ENCODE data around the gene PC. TPM values are rescaled to one million over a fixed set of nuclear protein-coding genes. Genes with fewer than 3 reads are reported as not detected.

Gene PC
- total RNA-seq, 2 experiments from 2014 or later = 5.6 to 6.5 TPM

- Mint-ChIP-seq H3K9me3 (no peaks in the 10 kb centered on the region), H3K27me3 (no peaks in the 10 kb centered on the region), H3K4me1 (ENCODE audit: low read depth) (peaks cover 14% of the 10 kb centered on the region), H3K4me3 (no peak overlapping the region), H3K36me3 (ENCODE audit: low read depth) (peaks cover 2% of the 10 kb centered on the region), H3K27ac (no peak overlapping the region)
- TF ChIP-seq CTCF (IDR thresholded peaks at IDR 0.05) = no peak
- POLR2A ChIA-PET = interaction anchor here (3.9 kb wide), 1 partner anchor 9 kb away, joined by 66 read pairs; the partner anchor contains the start of gene RCE1
- CTCF ChIA-PET = no interaction called here
- intact Hi-C loops (cut with micrococcal nuclease) = no loop called here
- ATAC-seq (no peak), DNase-seq (no peak)
These were observed 104.6 kb downstream of the PC start for GRCh38 chr11:66853242-66854229.

GRCh38 chr11:66852466-66853241 lies 105.5 kb downstream of the PC start:
- intact Hi-C loops (cut with micrococcal nuclease) = no loop called here
- H3K36me3 Mint-ChIP-seq (ENCODE audit: low read depth) = peaks cover 2% of the 10 kb centered on the region

GRCh38 chr11:66851698-66852465 lies 106.3 kb downstream of the PC start:
- H3K4me1 Mint-ChIP-seq (ENCODE audit: low read depth) = peaks cover 14% of the 10 kb centered on the region
- H3K27ac Mint-ChIP-seq = peak overlapping the region; percentile 17
- intact Hi-C loops (cut with micrococcal nuclease) = no loop called here
- H3K27me3 Mint-ChIP-seq = no peaks in the 10 kb centered on the region
- ChIA-PET CTCF (interaction anchor here (0.6 to 1.5 kb wide), 5 partner anchors 9 to 784 kb away, joined by 3 to 18 read pairs (median 3); partner anchors contain the start of gene RCE1), POLR2A (interaction anchor here (0.7 to 2.6 kb wide), 3 partner anchors 9 to 412 kb away, joined by 3 to 14 read pairs (median 3); partner anchors contain the start of gene RCE1)
- H3K36me3 Mint-ChIP-seq (ENCODE audit: low read depth) = peaks cover 2% of the 10 kb centered on the region
- DNase-seq = peak; percentile 52
- no peaks in the 10 kb centered on the region for H3K9me3 Mint-ChIP-seq
- peak; percentile 30 for TF ChIP-seq CTCF (IDR thresholded peaks at IDR 0.05)
- no peak for ATAC-seq
- H3K4me3 Mint-ChIP-seq = no peak overlapping the region

More at GRCh38 chr11:66852466-66853241, 105.5 kb downstream of the PC start:
- Mint-ChIP-seq H3K9me3 (no peaks in the 10 kb centered on the region), H3K27ac (no peak overlapping the region), H3K27me3 (no peaks in the 10 kb centered on the region), H3K4me3 (no peak overlapping the region), H3K4me1 (ENCODE audit: low read depth) (peaks cover 14% of the 10 kb centered on the region)
- DNase-seq = no peak
- POLR2A ChIA-PET = interaction anchor here (1.1 to 3.9 kb wide), 3 partner anchors 8 to 19 kb away, joined by 3 to 66 read pairs (median 14); partner anchors contain the start of gene RCE1
- CTCF ChIA-PET = interaction anchor here (0.9 to 1.5 kb wide), 3 partner anchors 10 to 785 kb away, joined by 3 to 18 read pairs (median 3); partner anchors contain the start of gene RCE1
- no peak for ATAC-seq
- TF ChIP-seq CTCF (IDR thresholded peaks at IDR 0.05) = peak; percentile 9

GRCh38 chr11:66851239-66851596 lies 107.0 kb downstream of the PC start:
- intact Hi-C loops (cut with micrococcal nuclease) = no loop called here
- no peak for TF ChIP-seq CTCF (IDR thresholded peaks at IDR 0.05)
- Mint-ChIP-seq H3K4me3 (no peak overlapping the region), H3K4me1 (ENCODE audit: low read depth) (peaks cover 14% of the 10 kb centered on the region), H3K9me3 (no peaks in the 10 kb centered on the region), H3K27me3 (no peaks in the 10 kb centered on the region), H3K27ac (no peak overlapping the region), H3K36me3 (ENCODE audit: low read depth) (no peaks in the 10 kb centered on the region)
- ATAC-seq = no peak
- DNase-seq = no peak
- POLR2A ChIA-PET = interaction anchor here (0.7 to 2.6 kb wide), 3 partner anchors 8 to 413 kb away, joined by 3 to 14 read pairs (median 3); partner anchors contain the start of gene RCE1
- CTCF ChIA-PET = interaction anchor here (1.0 to 1.5 kb wide), 2 partner anchors 8 to 11 kb away, joined by 3 to 18 read pairs; partner anchors contain the start of gene RCE1
